Superior temporal gyrus (tissue), 1 donor: ENCODE data around the gene TBCD.

Experiments used
- DNase-seq: peaks from one replicate; pipeline ENCODE4 v3.0.0-alpha.2; 2016; ENCODE audit errors: extremely low spot score

The TBCD gene

GRCh38 chr17:82858376-82859126, 106.7 kb downstream of the TBCD start:
- DNase-seq = no peak

GRCh38 chr17:82859431-82860403, 107.9 kb downstream of the TBCD start:
- no peak for DNase-seq

DNA sequence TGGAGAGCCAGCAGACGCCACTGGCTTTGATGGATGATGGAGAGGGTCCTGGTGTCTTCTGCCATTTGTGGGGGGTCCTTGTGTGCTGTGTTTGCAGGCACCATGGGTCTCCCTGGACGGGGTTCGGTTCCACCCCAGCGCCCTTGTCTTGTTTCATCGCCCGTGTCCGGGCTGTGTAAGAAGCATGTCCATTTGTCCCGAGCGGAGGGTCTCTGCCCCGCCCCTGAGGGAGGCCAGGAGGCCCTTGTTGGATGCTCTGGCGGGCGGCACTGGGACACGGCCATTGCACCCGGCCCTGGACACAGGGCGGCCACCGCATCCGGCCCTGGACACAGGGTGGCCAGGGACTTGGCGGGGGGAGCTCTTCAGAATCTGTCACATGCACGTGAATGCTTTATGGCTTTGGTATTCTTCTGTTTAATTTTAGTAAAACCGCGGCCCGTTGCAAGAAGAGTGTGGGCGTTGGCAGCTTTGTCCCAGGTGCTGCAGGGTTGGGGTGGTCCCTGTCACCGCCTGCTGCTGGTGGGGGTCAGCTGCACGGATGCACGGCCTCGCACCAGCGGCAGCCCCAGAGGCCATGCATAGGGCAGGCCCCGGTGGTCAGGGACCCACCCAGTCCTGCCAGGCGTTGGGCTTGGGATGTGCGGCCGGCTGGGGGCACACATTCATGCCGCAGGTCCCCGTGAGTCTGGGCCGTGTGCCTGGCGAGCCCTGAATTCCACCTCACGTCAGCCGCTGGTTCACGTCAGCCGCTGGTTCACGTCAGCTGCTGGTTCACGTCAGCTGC, 108.9 kb downstream of the TBCD start:
- no peak for DNase-seq

DNA sequence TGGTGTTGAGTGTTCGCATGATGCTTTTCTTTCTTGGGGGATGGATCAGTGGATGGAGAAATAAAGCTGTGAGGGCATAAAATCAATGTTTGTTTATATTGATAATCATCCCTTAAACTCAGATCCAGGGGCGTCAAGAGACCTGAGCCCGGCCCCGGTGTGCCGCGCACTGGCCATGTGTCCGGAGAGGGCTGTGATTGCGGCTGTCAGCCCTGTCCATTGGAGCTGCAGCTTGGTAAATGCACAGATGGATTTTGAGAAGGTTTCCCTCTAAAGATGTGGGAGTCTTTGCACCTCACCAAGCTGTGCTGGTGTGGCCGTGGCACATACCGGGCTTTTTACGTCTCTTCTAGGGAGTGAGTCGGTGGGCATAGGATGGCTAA, 109.5 kb downstream of the TBCD start:
- no peak for DNase-seq

DNA sequence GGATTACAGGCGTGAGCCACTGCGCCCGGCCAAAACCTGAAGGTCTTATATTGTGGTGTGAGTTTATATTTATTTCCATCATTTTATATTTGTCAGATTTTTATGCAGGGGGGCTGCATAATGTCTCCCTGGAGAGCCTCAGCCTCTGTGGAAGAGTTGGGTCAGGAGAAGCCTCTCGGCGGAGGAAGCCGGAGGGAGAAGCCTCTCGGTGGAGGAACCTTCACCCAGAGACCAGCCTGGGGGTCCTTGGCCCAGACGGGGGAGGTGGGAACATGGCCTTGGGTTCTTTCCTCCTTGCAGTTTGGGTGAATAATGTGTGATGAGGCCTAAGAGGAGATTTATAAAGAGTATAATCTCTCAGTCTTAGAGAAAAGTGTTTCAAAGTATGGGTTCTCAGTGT, 110.3 kb downstream of the TBCD start:
- no peak for DNase-seq

- no peak for DNase-seq
Measured at GRCh38 chr17:82862737-82863382, 111.0 kb downstream of the TBCD start.

- DNase-seq = no peak
Measured at GRCh38 chr17:82863383-82863940, 111.6 kb downstream of the TBCD start.

GRCh38 chr17:82863941-82864712, 112.3 kb downstream of the TBCD start:
- peak; percentile 66 for DNase-seq

GRCh38 chr17:82864713-82865248, 112.9 kb downstream of the TBCD start:
- no peak for DNase-seq

DNA sequence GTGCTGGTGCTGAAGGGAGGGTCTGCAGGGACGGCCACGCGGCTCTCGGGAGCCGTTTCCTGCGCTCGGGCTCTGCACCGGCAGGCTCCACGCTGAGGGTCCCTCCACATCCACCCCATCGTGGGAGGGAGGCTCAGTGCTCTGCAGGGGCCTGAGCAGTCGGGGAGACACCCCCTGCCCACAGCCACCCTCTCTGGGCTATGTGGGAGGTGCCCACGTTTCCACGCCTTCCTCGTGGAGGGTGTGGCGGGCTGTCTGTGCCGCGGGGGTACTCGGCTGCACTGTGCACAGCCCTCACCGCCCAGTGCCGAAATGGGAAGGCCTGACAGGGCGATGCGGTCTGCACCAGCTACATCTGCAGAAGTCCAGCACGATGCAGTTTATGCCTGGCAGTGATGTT, 113.4 kb downstream of the TBCD start:
- no peak for DNase-seq

GRCh38 chr17:82865774-82866395, 114.0 kb downstream of the TBCD start:
- DNase-seq = no peak

- no peak for DNase-seq
Measured at GRCh38 chr17:82866590-82867191, 114.8 kb downstream of the TBCD start.

DNA sequence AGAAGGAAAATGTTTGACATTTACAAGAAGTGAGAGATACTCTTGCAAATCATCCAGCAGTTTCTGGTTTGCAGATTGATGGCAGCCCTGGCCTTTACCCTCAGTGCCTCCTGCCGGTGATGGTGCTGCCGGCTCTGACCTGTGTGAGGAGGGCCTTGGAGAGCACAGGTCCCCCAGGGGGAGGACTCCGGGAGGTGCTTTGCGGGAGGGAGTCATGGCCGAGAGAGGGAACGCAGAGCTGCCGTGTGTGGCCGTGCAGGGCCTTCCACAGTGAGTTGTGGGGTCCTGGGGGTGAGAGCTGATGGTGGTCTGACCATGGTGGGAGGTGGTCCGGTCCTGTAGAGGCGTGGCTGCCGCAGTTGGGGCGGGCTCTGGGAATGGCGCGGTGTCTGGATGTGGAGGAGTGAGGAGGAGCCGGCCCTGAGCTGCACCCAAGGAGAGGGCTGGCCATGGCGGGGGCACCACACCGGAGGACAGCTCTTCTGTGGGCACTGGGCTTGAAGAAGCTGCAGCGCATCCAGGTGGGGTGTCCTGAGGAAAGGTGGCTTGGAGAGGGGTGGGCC, 116.0 kb downstream of the TBCD start:
- no peak for DNase-seq

DNA sequence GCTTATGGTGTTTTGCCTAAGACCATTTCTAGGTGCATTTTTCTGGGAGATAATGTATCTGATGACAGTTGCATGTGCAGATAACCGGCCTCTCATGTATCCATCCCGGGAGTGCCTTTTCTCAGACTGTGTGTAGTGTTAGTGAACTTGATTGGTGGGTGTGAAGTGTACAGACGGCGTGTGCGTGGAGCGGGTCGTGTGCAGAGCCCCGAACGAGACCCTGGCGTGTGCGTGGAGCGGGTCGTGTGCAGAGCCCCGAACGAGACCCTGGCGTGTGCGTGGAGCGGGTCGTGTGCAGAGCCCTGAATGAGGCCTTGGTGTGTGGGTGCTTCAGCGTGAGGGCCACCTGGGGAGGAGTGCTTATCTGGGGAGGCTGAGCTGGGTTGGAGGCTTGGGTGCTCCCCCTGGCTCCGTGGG, 116.9 kb downstream of the TBCD start:
- no peak for DNase-seq

DNA sequence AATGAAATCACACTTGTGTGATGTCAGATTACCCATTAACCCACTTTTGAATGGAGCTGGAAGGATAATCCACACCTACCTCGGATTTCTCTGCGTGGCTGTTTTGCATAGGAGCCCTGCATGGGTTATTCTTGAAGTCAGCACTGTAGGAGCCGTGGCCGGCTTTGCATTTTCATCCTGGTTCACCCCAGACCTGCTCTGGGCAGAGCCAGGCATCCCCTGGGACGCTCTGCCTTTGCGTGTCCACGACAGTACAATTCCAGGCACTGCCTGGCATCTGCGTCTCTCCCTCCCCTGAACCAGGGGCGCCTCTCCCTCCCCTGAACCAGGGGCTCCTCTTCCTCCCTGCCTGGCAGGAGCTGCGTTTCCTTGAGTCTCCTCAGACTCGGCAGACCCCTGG, 117.7 kb downstream of the TBCD start:
- no peak for DNase-seq

DNA sequence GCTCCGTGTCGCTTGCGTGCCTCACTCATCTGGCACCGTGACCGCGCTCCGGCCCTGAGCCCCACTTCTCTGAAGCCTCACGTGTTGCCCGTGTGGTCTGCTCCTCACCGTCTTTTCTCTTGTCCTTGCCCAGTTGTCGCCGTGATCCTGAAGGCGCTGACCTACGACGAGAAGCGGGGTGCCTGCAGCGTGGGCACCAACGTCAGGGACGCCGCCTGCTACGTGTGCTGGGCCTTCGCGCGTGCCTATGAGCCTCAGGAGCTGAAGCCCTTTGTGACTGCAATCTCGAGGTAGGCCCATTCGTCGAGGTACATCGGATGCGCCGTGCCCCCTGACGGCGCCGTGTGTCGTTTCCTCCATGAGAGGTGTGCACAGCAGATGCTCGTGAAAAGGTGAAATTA, 118.2 kb downstream of the TBCD start:
- DNase-seq = no peak

GRCh38 chr17:82870541-82870940, 118.7 kb downstream of the TBCD start:
- DNase-seq = no peak

DNA sequence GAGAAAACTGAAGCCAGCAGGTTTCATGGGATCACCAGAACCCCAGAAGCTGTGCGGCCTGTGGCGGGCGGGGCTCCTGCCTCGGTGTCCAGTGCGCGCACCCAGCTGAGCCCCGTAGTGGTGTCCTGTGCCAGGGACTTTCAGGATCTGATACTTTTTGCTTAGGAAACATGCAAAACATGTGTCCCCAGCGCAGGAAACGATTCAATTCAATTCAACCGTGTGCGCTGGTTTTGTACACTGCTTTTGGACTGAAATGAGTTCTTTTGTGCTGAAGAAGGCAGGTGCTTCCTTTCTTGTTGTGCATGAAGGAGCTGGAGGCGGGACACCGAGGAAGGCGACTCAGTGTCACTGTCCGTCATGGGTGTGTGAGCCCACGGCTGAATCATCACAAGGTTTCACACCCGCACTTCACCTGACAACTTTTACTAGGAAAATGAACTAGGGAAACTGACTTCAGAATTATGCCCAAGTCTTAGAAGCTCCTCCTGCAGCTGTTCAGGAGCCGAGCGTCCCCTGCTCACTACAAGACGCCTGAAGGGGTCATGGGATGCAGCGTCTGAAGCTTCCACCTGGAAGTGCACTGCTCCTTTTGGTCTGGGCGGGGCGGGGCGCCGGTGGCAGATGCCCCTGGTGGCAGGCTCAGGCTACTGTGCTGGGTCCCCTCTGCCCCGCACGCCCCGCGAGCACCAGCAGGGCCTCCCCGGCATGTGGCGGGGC, 119.4 kb downstream of the TBCD start:
- DNase-seq = no peak
